Upper lobe of right lung (tissue), 1 donor: ENCODE measurements around the gene PLEKHH2. TPM values are rescaled to one million over a fixed set of nuclear protein-coding genes. Genes with fewer than 3 reads are reported as not detected.

ENCODE experiments used
- ATAC-seq: fragments of 200-7000 bp; cut with Tn5 transposase; one replicate; pipeline ENCODE4 v1.9.1; 2020; ENCODE audit warnings: mild to moderate bottlenecking, moderate library complexity
- DNase-seq: peaks from one replicate; pipeline ENCODE4 v3.0.0-alpha.2; 2020
- H3K27ac ChIP-seq: fragments of 200-600 bp; one replicate; pipeline ENCODE4 v1.8.0; 2022
- H3K27me3 ChIP-seq: fragments of 200-600 bp; one replicate; pipeline ENCODE4 v1.8.0; 2022; ENCODE audit warnings: mild to moderate bottlenecking
- H3K36me3 ChIP-seq: fragments of 200-600 bp; one replicate; pipeline ENCODE4 v1.8.0; 2022
- H3K4me1 ChIP-seq: fragments of 200-600 bp; one replicate; pipeline ENCODE4 v1.8.0; 2022
- H3K4me3 ChIP-seq: fragments of 200-600 bp; one replicate; pipeline ENCODE4 v1.8.0; 2022; ENCODE audit warnings: mild to moderate bottlenecking
- H3K9me3 ChIP-seq: fragments of 200-600 bp; one replicate; pipeline ENCODE4 v1.8.0; 2022
- intact Hi-C: fragments of 100-400 bp; cut with DNase I; formaldehyde crosslinking; loops from one replicate; pipeline ENCODE4 v1.11.0; 2022
- total RNA-seq: library from RNA; stranded (reverse); fragmentation: NEBNext Ultra II Directional; extraction: Animal tissue kit (Norgen Biotek cat#: 25700); gene quantifications from one replicate; pipeline ENCODE4 v1.2.1, GENCODE V29; 2021
- TF ChIP-seq, protein P1 (sequence below): fragments of 200-600 bp; IDR thresholded peaks from one replicate; pipeline ENCODE4 v1.8.0; 2022; ENCODE audit warnings: antibody characterized with exemption
- donor health status: DM: no; HTN: yes; CAD: no; lungs with severe emphysema.

PLEKHH2 gene
- total RNA-seq, 1 donor from 2014 or later: 53.8 TPM

DNA sequence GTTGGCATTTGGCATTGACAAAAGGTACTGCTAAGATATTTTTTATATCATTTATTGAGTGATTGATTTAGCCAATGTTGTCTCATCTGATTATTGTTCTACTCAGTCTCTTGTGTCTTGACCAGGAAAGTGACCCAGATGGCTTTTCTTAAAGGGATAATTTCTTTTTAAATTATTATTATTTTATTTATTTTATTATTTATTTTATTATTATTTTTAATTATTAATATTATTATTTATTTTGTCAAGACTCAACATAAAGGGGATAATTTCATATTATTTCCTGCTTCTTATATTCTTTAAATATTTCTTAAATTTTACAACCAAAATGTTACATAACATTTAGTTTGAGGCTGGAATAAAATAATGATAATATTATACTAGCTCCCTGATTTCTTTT lies 163.8 kb downstream of the PLEKHH2 start:
- intact Hi-C loops: no loop called here
- no peak overlapping the region for H3K4me3 ChIP-seq
- no peaks in the 10 kb centered on the region for H3K27me3 ChIP-seq
- peaks cover 22% of the 10 kb centered on the region for H3K36me3 ChIP-seq
- no peaks in the 10 kb centered on the region for H3K9me3 ChIP-seq
- H3K4me1 ChIP-seq: no peaks in the 10 kb centered on the region
- DNase-seq (no peak), ATAC-seq (no peak)
- TF ChIP-seq, protein P1, sequence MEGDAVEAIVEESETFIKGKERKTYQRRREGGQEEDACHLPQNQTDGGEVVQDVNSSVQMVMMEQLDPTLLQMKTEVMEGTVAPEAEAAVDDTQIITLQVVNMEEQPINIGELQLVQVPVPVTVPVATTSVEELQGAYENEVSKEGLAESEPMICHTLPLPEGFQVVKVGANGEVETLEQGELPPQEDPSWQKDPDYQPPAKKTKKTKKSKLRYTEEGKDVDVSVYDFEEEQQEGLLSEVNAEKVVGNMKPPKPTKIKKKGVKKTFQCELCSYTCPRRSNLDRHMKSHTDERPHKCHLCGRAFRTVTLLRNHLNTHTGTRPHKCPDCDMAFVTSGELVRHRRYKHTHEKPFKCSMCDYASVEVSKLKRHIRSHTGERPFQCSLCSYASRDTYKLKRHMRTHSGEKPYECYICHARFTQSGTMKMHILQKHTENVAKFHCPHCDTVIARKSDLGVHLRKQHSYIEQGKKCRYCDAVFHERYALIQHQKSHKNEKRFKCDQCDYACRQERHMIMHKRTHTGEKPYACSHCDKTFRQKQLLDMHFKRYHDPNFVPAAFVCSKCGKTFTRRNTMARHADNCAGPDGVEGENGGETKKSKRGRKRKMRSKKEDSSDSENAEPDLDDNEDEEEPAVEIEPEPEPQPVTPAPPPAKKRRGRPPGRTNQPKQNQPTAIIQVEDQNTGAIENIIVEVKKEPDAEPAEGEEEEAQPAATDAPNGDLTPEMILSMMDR: no peak
- H3K27ac ChIP-seq: no peak overlapping the region

DNA sequence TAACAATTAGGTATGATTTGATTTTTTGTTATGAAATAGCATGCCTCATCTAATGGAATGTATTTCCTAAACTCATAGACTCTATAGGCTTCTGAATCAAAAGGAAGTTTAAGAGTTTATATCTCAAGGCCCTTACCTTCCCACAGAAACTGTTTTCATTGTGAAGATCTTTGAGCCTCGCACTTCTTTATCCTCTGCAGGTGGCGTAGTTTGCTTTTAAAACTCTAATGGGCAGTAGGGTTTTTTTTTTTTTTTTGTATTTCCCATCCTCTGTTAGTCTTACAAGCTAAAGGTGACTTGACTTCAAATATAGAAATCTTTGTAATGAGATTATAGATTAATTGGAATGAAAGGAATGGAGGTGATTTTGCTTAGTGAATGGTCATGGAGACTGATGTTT lies 165.1 kb downstream of the PLEKHH2 start:
- Histone ChIP-seq H3K4me3 (no peak overlapping the region), H3K27me3 (no peaks in the 10 kb centered on the region), H3K36me3 (peaks cover 27% of the 10 kb centered on the region), H3K27ac (no peak overlapping the region), H3K4me1 (no peaks in the 10 kb centered on the region), H3K9me3 (no peaks in the 10 kb centered on the region)
- no peak for DNase-seq
- intact Hi-C loops: no loop called here
- TF ChIP-seq, protein P1: no peak
- ATAC-seq: no peak

DNA sequence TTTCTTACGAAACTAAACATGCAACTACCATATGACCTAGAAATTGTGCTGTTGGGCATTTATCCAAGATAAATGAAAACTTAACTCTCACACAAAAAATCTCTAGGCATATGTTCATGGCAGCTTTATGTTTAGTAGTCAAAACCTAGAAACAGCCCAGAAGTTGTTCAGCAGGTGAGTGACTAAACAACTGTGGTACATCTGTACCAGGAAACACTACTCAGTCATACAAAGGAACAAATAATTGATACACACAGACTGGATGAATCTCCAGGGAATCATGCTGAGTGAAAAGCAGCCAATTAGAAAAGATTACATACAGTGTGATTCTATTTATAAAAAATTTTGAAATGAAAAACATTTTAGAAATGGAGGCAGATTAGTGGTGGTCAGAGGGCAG lies 166.1 kb downstream of the PLEKHH2 start:
- ATAC-seq (no peak), DNase-seq (no peak)
- no peaks in the 10 kb centered on the region for H3K4me1 ChIP-seq
- no peaks in the 10 kb centered on the region for H3K9me3 ChIP-seq
- H3K36me3 ChIP-seq: peaks cover 35% of the 10 kb centered on the region
- H3K27ac ChIP-seq: no peak overlapping the region
- TF ChIP-seq, protein P1: no peak
- intact Hi-C loops: no loop called here
- H3K27me3 ChIP-seq: no peaks in the 10 kb centered on the region
- H3K4me3 ChIP-seq: no peak overlapping the region

DNA sequence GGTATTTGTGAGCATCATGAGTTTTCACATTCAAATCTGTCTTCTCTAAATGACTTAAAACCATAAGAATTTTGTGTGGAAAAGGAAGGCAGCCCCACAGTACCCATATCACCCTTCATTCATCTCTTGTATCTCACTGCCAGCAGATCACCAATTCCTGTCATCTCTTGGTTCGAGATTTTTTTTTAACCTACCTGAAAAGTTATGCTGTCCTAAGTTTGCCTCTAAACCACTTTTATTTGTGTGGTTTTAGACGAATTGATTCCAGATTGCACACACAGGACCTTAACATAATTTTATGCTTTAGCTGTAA lies 169.6 kb downstream of the PLEKHH2 start:
- H3K4me1 ChIP-seq: no peaks in the 10 kb centered on the region
- no peak overlapping the region for H3K27ac ChIP-seq
- DNase-seq: no peak
- intact Hi-C loops: no loop called here
- no peak for ATAC-seq
- H3K27me3 ChIP-seq: no peaks in the 10 kb centered on the region
- H3K36me3 ChIP-seq: peaks cover 52% of the 10 kb centered on the region
- no peaks in the 10 kb centered on the region for H3K9me3 ChIP-seq
- TF ChIP-seq, protein P1: no peak
- no peak overlapping the region for H3K4me3 ChIP-seq

DNA sequence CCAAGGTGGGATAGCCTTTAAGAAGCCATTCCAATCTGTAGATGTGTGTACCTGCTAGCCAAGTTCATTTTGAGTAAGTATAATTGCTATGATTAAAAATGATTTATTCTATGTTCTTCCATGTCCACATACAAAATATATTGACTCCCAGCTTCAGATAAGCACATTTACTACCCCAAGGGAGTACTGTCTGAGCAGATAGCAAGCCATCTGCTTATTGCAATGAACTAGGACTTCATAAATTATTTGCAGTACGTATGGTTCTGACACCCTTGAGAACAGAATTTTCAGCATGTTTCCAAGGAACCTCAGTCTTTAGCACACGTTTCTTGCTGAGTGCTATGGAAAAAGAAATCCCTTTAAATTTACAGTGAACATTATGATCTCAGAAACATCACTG lies 173.4 kb downstream of the PLEKHH2 start:
- intact Hi-C loops: no loop called here
- TF ChIP-seq, protein P1: no peak

DNA sequence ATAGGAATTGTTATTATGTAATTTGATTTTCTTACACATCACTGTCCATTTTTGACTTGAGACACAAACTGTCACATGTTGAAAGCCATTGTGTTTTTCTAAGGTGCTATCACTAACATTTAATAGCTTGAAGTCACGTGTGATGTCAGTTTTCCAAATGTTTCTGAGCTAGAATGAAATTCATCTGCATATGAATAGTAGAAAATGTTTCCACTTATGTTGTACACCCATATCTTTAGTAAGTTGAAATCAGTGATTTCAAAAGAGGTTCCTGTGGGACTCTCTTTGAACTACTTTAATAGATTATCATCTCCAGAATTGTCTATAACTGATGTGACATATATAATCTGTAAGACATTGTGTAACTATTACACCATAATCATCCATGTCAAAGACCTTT lies 173.8 kb downstream of the PLEKHH2 start:
- no peak for ATAC-seq
- no peaks in the 10 kb centered on the region for H3K9me3 ChIP-seq
- peaks cover 37% of the 10 kb centered on the region for H3K36me3 ChIP-seq
- no peak for DNase-seq
- TF ChIP-seq, protein P1: no peak
- H3K27me3 ChIP-seq: no peaks in the 10 kb centered on the region
- H3K4me1 ChIP-seq: no peaks in the 10 kb centered on the region
- H3K27ac ChIP-seq: no peak overlapping the region
- H3K4me3 ChIP-seq: no peak overlapping the region
- intact Hi-C loops: no loop called here

More for the DNA sequence above, 173.4 kb downstream of the PLEKHH2 start:
- no peak overlapping the region for H3K4me3 ChIP-seq
- H3K36me3 ChIP-seq: peaks cover 42% of the 10 kb centered on the region
- H3K27ac ChIP-seq: no peak overlapping the region
- H3K27me3 ChIP-seq: no peaks in the 10 kb centered on the region
- no peaks in the 10 kb centered on the region for H3K4me1 ChIP-seq
- DNase-seq (no peak), ATAC-seq (no peak)
- no peaks in the 10 kb centered on the region for H3K9me3 ChIP-seq
